Brain microvascular endothelial cell (primary cell): ENCODE results near the gene PAIP2B.
A peak's percentile ranks its signal among the peaks of the same experiment; 100 is the strongest.

Experiments used
- DNase-seq: peaks from one replicate; pipeline ENCODE4 v3.0.0-alpha.2; 2020
- H3K27ac ChIP-seq: fragments of 250-450 bp; sonication (Bioruptor Pico); 2 replicates; pipeline ENCODE4 v1.5.1; 2020; ENCODE audit warnings: mild to moderate bottlenecking, moderate library complexity
- H3K27me3 ChIP-seq: fragments of 250-450 bp; sonication (Bioruptor Pico); replicated peaks from 2 replicates; pipeline ENCODE4 v1.5.1; 2020; ENCODE audit warnings: mild to moderate bottlenecking
- H3K36me3 ChIP-seq: fragments of 250-450 bp; sonication (Bioruptor Pico); replicated peaks from 2 replicates; pipeline ENCODE4 v1.5.1; 2020; ENCODE audit warnings: mild to moderate bottlenecking
- H3K4me3 ChIP-seq: 2 replicates; pipeline ENCODE4 v1.5.1; 2011; ENCODE audit warnings: low read depth, mild to moderate bottlenecking, control low read depth, low read length, moderate library complexity
- CTCF ChIP-seq: IDR thresholded peaks from 2 replicates; pipeline ENCODE4 v1.5.1; 2011; ENCODE audit warnings: low read depth, mild to moderate bottlenecking, moderate library complexity, low read length, control low read depth, inconsistent platforms; ENCODE audit errors: missing control alignments
- in situ Hi-C: cut with HindIII; loops from 2 replicates; pipeline ENCODE4 v1.10.0; 2017; ENCODE audit warnings: low sequenced_read_pairs, low pct_ligation_motif_present

PAIP2B gene, protein sequence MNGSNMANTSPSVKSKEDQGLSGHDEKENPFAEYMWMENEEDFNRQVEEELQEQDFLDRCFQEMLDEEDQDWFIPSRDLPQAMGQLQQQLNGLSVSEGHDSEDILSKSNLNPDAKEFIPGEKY

DNA sequence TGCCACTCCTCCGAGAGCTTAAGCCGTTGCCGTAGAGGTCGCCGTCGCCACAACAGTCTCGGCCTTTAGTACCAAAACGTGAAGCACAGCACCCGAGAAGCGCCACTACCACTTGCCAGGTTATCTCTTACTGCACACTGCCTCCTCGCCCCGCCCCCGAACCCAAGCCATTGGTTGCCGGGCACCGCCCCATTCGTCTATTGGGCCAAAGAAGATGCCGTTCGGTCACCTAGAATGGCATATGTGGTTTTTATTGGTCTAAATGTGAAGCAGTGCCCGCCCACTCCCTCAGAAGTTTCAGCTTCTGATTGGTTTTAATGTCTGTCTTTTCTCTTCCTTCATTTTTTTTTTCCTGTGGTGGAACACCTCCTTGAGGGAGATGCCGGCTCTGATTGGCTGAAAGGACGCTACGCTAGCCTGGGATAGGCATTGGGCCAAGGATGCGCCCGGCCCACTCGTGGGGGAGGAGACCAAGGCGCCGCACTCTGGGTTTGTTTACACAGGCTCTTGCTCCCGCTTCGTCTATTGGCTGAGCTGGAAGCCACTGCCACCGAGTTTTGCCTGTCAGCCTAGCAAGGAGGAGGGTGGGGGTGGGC, at the start of gene PAIP2B:
Gene PAIP2B (minus strand): TSS at position 139 of the 596 bp plus-strand sequence. CDS start 24,514 bp downstream, outside the sequence.
- H3K27ac ChIP-seq, result no peak within 1 kb of the TSS
- no peak for TF ChIP-seq CTCF
- peak; percentile 99 for DNase-seq
- H3K4me3 ChIP-seq, result peak within 1 kb of the TSS; percentile 71
- no peaks in the 10 kb centered on the region for H3K27me3 ChIP-seq
- H3K36me3 ChIP-seq, result no peaks in the 10 kb centered on the region
- in situ Hi-C loops, result no loop called here

DNA sequence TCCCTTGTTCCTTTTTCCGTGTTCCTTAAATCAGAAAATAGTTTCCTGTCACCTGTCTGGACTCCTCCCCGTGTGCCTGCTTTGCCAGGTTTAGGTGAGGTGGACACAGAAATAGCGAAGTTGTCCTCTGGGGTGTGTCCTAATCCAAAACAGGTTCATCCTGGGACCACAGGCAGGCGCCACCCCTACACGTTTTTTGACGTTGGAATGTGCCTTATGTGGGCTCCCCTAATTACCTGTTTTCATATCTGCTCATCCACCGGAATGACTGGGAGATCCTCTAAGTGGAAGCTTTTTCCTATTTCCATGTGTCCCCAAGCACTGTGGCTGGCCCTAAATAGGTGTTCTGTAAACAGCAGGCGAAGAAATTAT, 49.0 kb upstream of the PAIP2B start:
- no peak overlapping the region for H3K4me3 ChIP-seq
- peaks cover 6% of the 10 kb centered on the region for H3K27me3 ChIP-seq
- TF ChIP-seq CTCF, result no peak
- DNase-seq, result no peak
- no peaks in the 10 kb centered on the region for H3K36me3 ChIP-seq
- H3K27ac ChIP-seq, result no peak overlapping the region
- in situ Hi-C loops, result no loop called here

DNA sequence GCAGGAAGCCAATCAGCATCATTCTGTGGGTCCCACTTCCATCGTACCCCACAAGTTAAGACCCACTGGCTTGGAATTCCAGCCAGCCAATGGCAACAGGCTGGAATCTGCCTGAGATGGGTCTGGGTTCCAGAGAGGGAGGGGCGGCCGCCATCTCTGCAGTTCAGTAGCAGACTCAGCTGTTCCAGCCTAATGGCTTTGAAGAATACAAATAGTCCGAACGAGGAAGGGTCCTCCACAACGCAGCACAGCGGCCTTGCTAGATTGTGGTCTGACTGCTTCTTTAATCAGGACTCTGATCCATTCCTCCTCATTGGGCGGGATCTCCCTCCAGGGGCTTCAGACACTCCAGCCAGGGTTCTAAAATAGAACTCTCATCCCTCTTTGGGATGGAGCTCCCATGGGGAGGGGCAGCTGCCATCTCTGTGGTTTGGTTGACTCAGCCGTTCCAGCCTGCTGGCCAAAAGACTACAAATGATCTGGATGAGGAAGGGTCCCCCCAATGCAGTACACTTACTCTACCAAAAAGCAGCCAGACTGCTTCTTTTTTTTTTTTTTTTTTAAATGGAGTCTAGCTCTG, 42.7 kb upstream of the PAIP2B start:
- no peak for TF ChIP-seq CTCF
- in situ Hi-C loops, result no loop called here
- Histone ChIP-seq H3K27ac (no peak overlapping the region), H3K36me3 (no peaks in the 10 kb centered on the region), H3K27me3 (peaks cover 6% of the 10 kb centered on the region), H3K4me3 (no peak overlapping the region)
- DNase-seq, result no peak

DNA sequence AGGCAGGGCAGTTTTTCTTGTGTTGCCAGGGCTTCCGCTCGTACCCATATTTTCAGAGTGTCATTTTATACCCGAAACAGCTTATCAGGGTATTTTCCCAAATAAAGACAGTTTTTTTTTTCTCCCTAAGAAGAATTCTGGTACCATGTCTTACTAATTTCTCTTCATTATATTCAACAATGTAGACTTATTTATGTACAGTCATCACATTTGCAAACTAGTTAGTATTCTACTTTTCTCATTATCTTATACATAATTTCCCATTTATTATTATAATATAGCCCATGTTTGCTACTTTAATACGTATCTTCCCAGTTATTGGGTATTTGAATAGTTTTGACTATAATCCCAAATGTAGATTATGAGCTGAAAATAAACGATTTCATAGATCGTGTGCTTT, 36.5 kb upstream of the PAIP2B start:
- H3K36me3 ChIP-seq, result no peaks in the 10 kb centered on the region
- TF ChIP-seq CTCF, result no peak
- H3K27ac ChIP-seq, result no peak overlapping the region
- H3K4me3 ChIP-seq, result no peak overlapping the region
- no peak for DNase-seq
- peaks cover 2% of the 10 kb centered on the region for H3K27me3 ChIP-seq
- in situ Hi-C loops, result no loop called here

GRCh38 chr2:71261534-71261933, 34.6 kb upstream of the PAIP2B start:
- Histone ChIP-seq H3K27me3 (peaks cover 2% of the 10 kb centered on the region), H3K36me3 (no peaks in the 10 kb centered on the region), H3K4me3 (no peak overlapping the region), H3K27ac (no peak overlapping the region)
- no peak for TF ChIP-seq CTCF
- no peak for DNase-seq
- in situ Hi-C loops, result no loop called here

- Histone ChIP-seq H3K27ac (no peak overlapping the region), H3K4me3 (no peak overlapping the region), H3K36me3 (no peaks in the 10 kb centered on the region), H3K27me3 (peaks cover 2% of the 10 kb centered on the region)
- in situ Hi-C loops, result no loop called here
- TF ChIP-seq CTCF, result no peak
- DNase-seq, result no peak
These were observed 29.5 kb upstream of the PAIP2B start for GRCh38 chr2:71256421-71256820.
